GM15510 (cell line): ENCODE data around the gene PIK3R4.

ENCODE experiments used
- POLR2A ChIP-seq: IDR thresholded peaks from 3 replicates; pipeline ENCODE4 v1.6.1; 2011; ENCODE audit warnings: borderline replicate concordance; ENCODE audit not compliant: insufficient read length; ENCODE audit errors: extremely low read depth

Gene PIK3R4

GRCh38 chr3:130682131-130682530 is 64.5 kb downstream of the PIK3R4 start:
- no peak for TF ChIP-seq POLR2A

- TF ChIP-seq POLR2A, result no peak
Observed at GRCh38 chr3:130679218-130679617, 67.4 kb downstream of the PIK3R4 start.

- no peak for TF ChIP-seq POLR2A
Observed at GRCh38 chr3:130677343-130677742, 69.3 kb downstream of the PIK3R4 start.

- no peak for TF ChIP-seq POLR2A
Observed at GRCh38 chr3:130671545-130672312, 74.9 kb downstream of the PIK3R4 start.

GRCh38 chr3:130669740-130670139 is 76.9 kb downstream of the PIK3R4 start:
- no peak for TF ChIP-seq POLR2A

- no peak for TF ChIP-seq POLR2A
Observed at GRCh38 chr3:130663092-130663491, 83.5 kb downstream of the PIK3R4 start.

GRCh38 chr3:130662501-130662996 is 84.1 kb downstream of the PIK3R4 start:
- TF ChIP-seq POLR2A, result no peak

- TF ChIP-seq POLR2A, result no peak
Observed at GRCh38 chr3:130661140-130661891, 85.3 kb downstream of the PIK3R4 start.

- no peak for TF ChIP-seq POLR2A
Observed at GRCh38 chr3:130659911-130660310, 86.7 kb downstream of the PIK3R4 start.

- TF ChIP-seq POLR2A, result no peak
Observed at GRCh38 chr3:130658678-130659077, 88.0 kb downstream of the PIK3R4 start.

- TF ChIP-seq POLR2A, result no peak
Observed at GRCh38 chr3:130656627-130657026, 90.0 kb downstream of the PIK3R4 start.

GRCh38 chr3:130654921-130655320 is 91.7 kb downstream of the PIK3R4 start:
- TF ChIP-seq POLR2A, result no peak

GRCh38 chr3:130654091-130654490 is 92.5 kb downstream of the PIK3R4 start:
- no peak for TF ChIP-seq POLR2A

GRCh38 chr3:130649061-130649654 is 97.5 kb downstream of the PIK3R4 start:
- TF ChIP-seq POLR2A, result no peak

- no peak for TF ChIP-seq POLR2A
Observed at GRCh38 chr3:130648293-130648692, 98.3 kb downstream of the PIK3R4 start.

- TF ChIP-seq POLR2A, result no peak
Observed at GRCh38 chr3:130645261-130645660, 101.4 kb downstream of the PIK3R4 start.

GRCh38 chr3:130644628-130645253 is 101.9 kb downstream of the PIK3R4 start:
- TF ChIP-seq POLR2A, result no peak
